ENCODE data around the gene TAF4. TPM values are rescaled to one million over a fixed set of nuclear protein-coding genes. Genes with fewer than 3 reads are reported as not detected.

Gene TAF4
- total and polyA plus RNA-seq, 2 of the 13 experiments (the other 11 are each of a cell fraction or from before 2014, with no cell fraction given) = 5.9 to 12.0 TPM

GRCh38 chr20:62065674-62066338, at the start of gene TAF4 (continued):
- TF ChIP-seq ZBTB14 (CRISPR knock-in tag; IDR thresholded peaks at IDR 0.05) = peak; percentile 73
- TF ChIP-seq RARA (CRISPR knock-in tag; IDR thresholded peaks at IDR 0.05) = 0 out of 2 replicates have a peak, but pooled peaks have one; percentile 27
- TF ChIP-seq SALL2 (CRISPR knock-in tag; IDR thresholded peaks at IDR 0.05) = peak; percentile 73; the same call in 1 of the 2 replicates
- no peak for TF ChIP-seq SMARCC2 (IDR thresholded peaks at IDR 0.05)
- peak; percentile 48; the same call in 1 of the 2 replicates for TF ChIP-seq ZHX1 (CRISPR knock-in tag; IDR thresholded peaks at IDR 0.05; ENCODE audit: low read depth)
- TF ChIP-seq ZBTB2 (CRISPR knock-in tag; IDR thresholded peaks at IDR 0.05; ENCODE audit: low read depth) = peak; percentile 78; the same call in 1 of the 2 replicates
- no peak for TF ChIP-seq NFATC3 (CRISPR knock-in tag; IDR thresholded peaks at IDR 0.05)
- 0 out of 2 replicates have a peak, but pooled peaks have one; percentile 9 for TF ChIP-seq NKX3-1 (CRISPR knock-in tag; IDR thresholded peaks at IDR 0.05)
- TF ChIP-seq STAG1 (CRISPR knock-in tag; IDR thresholded peaks at IDR 0.05) = peak; percentile 18; the same call in 1 of the 2 replicates
- peak; percentile 46; the same call in 1 of the 2 replicates for TF ChIP-seq KMT2B (CRISPR knock-in tag; IDR thresholded peaks at IDR 0.05)
- peak; percentile 76 for TF ChIP-seq PHF8 (CRISPR knock-in tag; IDR thresholded peaks at IDR 0.05)
- peak; percentile 50; the same call in 1 of the 2 replicates for TF ChIP-seq HES4 (CRISPR knock-in tag; IDR thresholded peaks at IDR 0.05; ENCODE audit: borderline replicate concordance)
- peak; percentile 35; the same call in 1 of the 2 replicates for TF ChIP-seq THAP11 (CRISPR knock-in tag; IDR thresholded peaks at IDR 0.05)
- TF ChIP-seq ZNF839 (CRISPR knock-in tag; IDR thresholded peaks at IDR 0.05; ENCODE audit: borderline replicate concordance) = no peak
- no peak for TF ChIP-seq NFE2L2 (IDR thresholded peaks at IDR 0.05; ENCODE audit: low read length)
- TF ChIP-seq ZNF580 (CRISPR knock-in tag; IDR thresholded peaks at IDR 0.05; ENCODE audit: borderline replicate concordance, low read depth) = peak; percentile 36; the same call in 1 of the 2 replicates
- peak; percentile 31 for TF ChIP-seq NR2C2 (CRISPR knock-in tag; IDR thresholded peaks at IDR 0.05; ENCODE audit: borderline replicate concordance)
- TF ChIP-seq ZNF546 (CRISPR knock-in tag; conservative IDR thresholded peaks at IDR 0.05) = no peak
- TF ChIP-seq ZNF329 (CRISPR knock-in tag; IDR thresholded peaks at IDR 0.05; ENCODE audit: low read depth) = peak; percentile 60
- TF ChIP-seq ATF7 (IDR thresholded peaks at IDR 0.05) = no peak
- no peak for TF ChIP-seq ATF7 (CRISPR knock-in tag; IDR thresholded peaks at IDR 0.05)
- TF ChIP-seq ZSCAN29 (CRISPR knock-in tag; conservative IDR thresholded peaks at IDR 0.05) = 0 out of 2 replicates have a peak, but pooled peaks have one; percentile 11
- TF ChIP-seq ZNF451 (CRISPR knock-in tag; IDR thresholded peaks at IDR 0.05) = peak; percentile 30; the same call in 1 of the 2 replicates
- TF ChIP-seq CBFB (CRISPR knock-in tag; IDR thresholded peaks at IDR 0.05) = 0 out of 2 replicates have a peak, but pooled peaks have one; percentile 48
- TF ChIP-seq RBM22 (optimal IDR thresholded peaks at IDR 0.05; ENCODE audit: low read length) = no peak
- peak; percentile 36; the same call in 1 of the 2 replicates for TF ChIP-seq HOXD1 (CRISPR knock-in tag; IDR thresholded peaks at IDR 0.05)
- peak; percentile 93 for TF ChIP-seq POLR2G (IDR thresholded peaks at IDR 0.05; ENCODE audit: low read depth, low read length)

Measured in HepG2 (cell line).